SW480 (cell line): Measurements from ENCODE around the gene MRPL55.

Experiments used
- DNase-seq: peaks from one replicate; pipeline ENCODE4 v3.0.0-alpha.2; 2016; ENCODE audit warnings: low spot score

MRPL55 gene

DNA sequence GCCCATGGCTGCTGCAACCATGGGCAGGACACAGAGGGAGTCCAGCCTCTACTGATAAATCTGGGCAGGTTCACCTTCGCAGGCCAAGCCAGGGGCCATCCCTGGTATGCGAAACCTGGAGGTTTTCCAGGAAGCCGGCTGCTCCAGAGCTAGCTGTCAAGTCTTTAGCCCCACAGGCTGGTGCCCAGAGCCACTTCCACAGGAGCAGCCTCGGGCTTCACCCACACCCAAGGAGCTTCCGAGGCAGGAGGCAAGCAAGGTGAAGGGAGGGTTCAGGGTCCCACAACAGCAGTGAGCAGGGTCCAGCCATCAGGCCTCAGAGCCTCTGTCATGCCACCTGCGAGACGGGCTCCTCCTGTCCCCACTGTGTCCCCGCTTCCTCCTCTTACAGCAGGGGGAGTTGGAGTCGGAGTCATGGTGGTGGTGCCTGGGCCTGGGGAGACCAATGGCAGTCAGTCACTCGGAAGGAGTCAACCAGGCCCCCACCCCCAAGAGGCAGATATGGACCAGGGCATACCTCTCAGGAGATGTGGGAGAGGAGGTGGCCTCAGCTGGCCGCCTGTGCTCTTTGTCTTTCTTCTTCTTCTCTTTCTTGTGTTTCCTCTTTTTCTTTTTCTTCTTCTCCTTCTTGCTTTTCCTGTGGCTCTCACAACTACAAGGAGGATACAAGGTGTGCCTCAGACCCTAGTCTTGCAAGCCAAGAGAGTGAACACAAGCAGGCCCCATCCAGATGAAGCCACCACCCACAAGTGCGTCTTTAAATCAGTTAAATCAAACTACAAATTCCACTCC, 8.1 kb downstream of the MRPL55 start:
- DNase-seq = no peak

DNA sequence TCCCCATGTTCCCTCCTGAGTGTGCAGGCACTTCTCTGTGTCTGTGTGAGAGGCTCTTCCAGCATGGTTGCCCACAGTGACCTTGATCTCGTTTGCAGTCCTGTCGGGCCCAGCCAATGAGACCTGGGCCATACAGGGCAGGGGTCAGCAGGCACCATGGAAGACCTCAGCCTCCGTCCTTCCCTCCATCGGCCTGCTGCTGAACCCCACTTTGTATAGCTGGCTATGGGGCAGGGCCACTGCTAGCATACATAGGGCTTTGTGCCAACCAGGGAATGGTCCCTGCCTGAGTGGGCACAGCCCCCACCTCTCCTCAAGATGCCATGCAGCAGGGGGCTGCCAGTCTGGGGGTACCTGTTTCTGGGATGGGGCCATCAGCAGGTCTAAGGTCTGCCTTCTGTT, 9.8 kb downstream of the MRPL55 start:
- DNase-seq = no peak

DNA sequence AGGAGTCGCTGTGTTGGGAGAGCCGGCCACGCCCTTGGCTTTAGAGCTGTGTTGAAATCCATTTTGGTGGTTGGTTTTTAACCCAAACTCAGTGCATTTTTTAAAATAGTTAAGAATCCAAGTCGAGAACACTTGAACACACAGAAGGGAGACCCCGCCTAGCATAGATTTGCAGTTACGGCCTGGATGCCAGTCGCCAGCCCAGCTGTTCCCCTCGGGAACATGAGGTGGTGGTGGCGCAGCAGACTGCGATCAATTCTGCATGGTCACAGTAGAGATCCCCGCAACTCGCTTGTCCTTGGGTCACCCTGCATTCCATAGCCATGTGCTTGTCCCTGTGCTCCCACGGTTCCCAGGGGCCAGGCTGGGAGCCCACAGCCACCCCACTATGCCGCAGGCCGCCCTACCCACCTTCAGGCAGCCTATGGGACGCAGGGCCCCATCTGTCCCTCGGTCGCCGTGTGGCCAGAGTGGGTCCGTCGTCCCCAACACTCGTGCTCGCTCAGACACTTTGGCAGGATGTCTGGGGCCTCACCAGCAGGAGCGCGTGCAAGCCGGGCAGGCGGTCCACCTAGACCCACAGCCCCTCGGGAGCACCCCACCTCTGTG, 10.7 kb downstream of the MRPL55 start:
- DNase-seq = no peak

DNA sequence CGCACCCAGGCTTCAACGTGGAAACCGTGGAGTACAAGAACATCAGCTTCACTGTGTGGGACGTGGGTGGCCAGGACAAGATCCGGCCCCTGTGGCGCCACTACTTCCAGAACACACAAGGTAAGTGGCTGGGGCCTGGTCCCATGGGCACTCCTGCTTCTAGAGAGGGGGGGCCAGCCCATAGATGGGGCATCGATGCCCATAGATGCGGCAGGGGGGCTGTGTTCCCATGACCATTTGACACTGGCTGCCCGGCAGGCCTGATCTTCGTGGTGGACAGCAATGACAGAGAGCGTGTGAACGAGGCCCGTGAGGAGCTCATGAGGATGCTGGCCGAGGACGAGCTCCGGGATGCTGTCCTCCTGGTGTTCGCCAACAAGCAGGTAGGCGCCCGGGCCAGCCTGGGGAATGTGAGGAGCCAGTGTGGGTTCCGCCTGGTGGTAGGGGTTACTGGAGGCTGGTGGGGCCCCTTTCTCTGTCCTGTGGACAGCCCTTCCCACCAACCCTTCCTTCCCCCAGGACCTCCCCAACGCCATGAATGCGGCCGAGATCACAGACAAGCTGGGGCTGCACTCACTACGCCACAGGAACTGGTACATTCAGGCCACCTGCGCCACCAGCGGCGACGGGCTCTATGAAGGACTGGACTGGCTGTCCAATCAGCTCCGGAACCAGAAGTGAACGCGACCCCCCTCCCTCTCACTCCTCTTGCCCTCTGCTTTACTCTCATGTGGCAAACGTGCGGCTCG, 11.6 kb downstream of the MRPL55 start:
- DNase-seq = no peak

DNA sequence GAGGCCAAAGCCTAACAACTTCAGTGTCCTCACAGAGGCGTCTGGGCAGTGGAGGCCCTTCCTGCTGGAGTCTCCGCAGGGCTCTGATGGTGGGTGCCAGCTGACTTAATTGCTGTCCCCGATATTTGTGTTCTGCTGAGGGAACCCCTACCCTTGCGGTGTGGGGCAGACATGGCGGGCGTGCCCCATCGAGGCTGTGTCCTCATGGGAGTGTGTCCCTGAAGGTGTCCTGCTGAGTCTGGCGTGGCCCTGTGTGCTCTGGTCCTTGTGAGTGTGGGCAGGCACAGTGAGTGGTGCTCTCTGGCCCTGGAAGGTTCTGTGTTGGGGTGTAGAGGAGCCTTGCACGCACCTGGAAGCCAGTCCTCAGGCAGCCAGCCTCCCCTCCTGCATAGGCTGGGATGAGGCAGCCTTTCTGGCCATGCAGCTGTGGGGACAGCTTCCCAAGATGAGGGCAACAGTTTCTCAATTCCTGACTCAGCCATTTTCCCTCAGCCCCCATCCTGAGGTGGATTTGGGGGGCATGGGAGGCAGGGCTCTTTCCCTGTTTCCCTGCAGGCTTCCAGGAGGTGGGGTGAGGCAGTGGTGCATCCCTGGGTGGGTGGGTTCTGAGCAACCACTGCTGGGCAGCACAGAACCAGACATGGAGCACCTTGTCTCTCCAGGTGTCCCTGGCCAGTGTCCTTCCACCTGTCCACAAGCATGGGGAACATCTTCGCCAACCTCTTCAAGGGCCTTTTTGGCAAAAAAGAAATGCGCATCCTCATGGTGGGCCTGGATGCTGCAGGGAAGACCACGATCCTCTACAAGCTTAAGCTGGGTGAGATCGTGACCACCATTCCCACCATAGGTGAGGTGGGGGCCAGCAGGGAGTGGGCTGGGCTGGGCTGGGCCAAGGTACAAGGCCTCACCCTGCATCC, 12.4 kb downstream of the MRPL55 start:
- no peak for DNase-seq

DNA sequence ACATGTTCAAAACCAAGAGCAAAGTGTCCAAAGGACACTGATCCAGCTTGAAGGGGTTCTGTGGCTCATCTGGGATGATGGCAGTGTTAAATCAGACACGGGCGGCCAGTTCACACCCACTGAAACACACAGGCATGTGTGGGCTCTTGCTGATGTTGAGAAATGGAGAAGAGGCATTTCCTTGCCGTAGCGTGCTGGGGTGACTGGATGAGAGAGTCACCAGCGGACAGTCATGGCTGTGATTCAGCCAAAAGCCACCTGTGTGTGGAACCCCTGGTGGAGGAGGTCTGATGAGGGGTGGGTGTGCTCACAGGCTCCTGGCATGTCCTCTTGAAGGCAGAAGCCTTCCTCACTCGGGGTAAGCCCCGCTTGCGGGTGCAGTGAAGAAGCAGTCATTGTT, 13.2 kb downstream of the MRPL55 start:
- DNase-seq = no peak

DNA sequence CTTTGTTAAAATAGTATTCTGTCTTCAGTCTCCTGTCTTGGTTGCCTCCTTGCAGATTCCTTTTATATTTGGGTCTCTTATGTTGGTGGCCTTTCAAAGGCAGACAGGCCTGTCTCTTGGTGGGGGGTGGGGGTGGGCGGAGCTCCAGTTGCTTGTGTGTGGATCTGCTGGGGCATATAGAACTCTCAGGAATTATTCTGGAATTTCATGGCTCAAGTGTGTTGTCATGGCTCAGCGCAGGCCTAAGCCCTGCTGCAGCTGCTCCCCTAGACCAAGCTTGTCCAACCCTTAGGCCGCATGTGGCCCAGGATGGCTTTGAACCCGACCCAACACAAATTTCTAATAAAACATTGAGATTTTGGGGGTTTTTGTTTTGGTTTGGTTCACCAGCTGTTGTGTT, 13.9 kb downstream of the MRPL55 start:
- no peak for DNase-seq

DNA sequence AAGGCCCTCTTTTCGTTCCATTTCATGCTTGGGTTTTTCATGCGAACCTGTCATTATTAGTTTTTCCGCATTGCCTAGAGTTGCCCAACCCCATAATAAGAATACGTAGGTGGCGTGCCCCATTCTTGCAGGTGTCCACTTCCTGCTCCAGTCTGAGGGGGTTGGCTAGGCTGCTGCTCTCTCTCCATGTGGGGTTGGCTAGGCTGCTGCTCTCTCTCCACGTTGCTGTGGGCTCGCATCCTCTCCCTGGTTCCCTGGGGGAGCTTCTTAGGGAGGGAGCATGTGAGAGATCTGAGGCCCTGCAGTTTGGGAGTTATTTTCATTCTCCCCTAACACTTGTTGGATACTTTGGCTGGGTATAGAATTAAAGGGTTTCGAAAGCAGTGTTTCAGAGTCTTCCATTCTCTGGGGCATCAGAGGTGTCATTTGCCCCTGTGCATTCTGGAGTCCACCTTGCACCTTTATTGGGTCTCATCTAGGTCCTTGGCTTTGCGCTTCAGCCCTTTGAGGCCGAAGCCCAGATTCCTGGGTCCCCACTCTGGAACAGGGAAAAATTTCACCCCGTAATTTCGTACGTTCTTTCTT, 14.6 kb downstream of the MRPL55 start:
- no peak for DNase-seq

DNA sequence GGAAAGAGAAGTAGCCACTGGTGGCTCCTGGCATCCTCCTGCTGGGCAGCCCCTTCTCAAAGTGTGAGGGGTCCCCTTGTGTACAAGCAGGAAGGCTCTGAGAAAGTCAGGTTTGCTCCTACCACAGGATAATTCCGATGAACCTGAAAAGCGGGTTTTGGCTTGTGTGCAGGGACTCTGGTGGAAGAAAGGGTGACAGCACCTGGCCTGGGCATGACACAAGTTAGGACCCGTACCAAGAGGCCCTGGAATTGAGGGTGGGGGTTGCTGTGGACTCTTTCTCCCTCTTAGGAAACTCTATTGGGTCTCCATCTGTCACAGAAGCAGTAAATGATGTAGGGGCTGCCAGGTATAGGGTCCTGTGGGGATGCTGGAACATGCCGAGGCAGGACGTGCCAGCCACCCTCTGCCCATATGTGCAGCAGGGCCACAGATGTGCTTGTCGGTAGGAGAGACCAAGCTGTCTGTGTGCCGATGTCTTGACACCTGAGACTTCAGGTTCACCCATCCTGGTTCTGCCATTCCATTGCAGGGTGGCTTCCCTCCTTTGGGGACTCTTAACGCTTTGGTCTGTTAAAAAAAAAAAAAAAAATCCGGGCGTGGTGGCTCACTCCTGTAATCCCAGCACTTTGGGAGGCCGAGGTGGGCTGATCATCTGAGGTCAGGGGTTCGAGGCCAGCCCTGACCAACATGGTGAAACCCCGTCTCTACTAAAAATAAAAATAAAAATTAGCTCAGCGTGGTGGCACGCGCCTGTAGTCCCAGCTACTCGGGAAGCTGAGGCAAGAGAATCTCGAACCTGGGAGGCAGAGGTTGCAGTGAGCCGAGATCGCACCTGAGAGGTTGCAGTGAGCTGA, 15.8 kb downstream of the MRPL55 start:
- no peak for DNase-seq

DNA sequence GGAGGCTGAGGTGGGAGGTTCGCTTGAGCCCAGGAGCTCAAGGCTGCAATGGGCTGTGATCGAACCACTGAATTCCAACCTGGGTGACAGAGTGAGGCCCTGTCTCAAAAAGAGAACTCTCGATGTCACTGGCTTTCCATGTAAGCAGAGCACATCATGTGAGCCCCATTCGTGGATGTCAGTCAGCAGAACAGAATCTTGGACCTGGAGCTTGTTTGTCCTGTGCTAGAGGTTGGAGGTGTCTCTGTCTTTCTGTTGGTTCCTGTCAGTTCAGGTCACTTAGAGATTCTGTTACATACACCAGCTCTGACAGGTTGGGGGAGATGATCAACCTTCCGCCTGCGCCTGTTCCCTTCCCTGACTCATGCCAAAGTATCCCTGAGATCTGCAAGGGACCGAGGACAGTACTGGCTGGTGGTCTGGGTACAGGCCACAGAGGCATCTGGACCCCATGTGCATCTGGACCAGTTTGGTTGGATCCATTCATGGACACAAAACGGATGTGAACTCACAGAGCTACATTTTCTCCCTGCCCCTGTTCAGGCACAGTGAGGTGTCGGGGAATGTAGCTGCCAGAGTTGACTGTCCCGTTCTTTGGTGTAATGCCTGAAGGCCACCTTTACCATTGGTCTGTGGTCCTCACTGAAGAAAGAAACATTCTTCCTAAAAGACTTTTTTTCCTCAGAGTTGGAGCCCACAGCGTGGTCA, 16.6 kb downstream of the MRPL55 start:
- DNase-seq = no peak

DNA sequence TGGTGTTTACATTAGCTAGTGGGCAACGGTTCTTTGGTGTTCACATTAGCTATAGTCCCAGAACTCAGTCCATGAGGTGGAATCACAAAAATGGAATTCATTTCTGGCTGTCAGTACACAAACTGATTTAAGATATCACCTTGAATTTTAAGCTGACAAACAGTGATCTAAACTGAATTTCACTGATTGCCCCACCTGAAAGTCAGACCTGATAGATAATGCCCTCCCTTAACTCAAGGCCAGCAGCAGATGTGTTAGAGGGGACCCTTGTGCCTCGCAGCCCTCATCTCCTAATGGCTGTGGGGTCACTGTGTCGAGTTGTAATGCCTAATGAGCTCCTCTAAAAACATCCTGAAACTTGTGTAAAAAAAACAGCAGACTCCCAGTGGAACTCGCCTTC, 18.0 kb downstream of the MRPL55 start:
- no peak for DNase-seq

DNA sequence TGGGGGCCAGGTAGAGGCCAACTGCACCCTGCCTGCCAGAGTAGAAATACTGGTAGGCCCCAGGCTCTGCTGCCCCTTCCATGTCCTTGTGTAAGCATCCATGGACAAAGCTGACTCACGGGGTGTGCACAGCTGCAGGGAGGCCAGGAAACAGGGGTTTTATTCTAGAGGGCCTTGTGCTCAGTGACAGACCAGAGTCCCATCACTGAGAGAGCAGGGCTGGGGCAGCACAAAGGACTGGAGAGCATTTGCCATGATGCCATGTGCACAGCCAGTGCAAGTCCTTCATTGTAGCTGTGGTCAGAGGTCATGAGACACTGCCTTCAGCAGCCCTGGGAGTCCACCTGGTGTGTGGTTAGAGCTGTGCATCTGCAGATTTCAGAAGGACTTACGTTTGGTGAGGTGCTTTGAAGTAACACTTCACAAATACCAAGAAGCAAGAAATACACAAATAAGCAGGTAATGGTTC, 18.5 kb downstream of the MRPL55 start:
- no peak for DNase-seq

DNA sequence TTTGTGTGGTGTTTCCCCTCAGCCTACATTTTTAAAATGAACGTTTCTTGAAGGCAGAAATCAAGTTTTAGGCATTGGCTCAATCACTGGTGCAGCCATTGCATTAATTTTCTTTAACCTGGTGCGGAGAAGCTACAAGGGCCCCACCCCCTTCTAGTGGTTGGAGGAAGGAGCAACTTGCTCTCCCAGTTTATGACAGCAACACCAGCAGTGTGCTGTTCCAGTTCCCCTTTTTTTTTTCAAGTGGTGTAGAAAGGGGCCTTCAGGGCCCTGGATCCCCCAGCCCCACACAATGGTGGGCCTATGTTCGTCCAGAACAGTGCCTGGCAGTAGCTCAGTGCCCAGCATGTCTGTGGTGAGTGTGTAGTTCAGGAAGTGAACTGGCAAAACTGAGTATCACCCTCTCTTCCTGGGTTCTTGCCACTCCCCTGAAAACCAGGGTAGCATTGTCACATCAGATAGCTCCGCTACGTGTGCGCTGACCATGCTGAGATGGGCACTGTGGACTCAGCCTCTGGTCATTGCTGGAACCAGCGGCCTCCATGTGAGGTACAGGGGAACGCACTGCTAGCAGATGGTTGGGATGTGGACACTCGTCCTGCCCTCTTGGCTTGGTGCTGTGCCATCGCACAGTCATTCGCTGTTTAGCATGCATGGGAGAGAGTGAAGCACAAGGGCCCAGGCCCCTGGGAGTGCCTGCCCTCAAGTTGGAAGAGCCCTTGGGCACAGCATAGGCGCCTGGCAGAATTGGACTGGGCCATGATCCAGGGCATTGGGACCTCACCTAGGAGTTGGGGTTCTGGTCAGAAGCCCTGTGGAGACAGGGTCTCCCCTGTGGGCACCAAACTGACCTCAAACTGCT, 19.3 kb downstream of the MRPL55 start:
- no peak for DNase-seq

DNA sequence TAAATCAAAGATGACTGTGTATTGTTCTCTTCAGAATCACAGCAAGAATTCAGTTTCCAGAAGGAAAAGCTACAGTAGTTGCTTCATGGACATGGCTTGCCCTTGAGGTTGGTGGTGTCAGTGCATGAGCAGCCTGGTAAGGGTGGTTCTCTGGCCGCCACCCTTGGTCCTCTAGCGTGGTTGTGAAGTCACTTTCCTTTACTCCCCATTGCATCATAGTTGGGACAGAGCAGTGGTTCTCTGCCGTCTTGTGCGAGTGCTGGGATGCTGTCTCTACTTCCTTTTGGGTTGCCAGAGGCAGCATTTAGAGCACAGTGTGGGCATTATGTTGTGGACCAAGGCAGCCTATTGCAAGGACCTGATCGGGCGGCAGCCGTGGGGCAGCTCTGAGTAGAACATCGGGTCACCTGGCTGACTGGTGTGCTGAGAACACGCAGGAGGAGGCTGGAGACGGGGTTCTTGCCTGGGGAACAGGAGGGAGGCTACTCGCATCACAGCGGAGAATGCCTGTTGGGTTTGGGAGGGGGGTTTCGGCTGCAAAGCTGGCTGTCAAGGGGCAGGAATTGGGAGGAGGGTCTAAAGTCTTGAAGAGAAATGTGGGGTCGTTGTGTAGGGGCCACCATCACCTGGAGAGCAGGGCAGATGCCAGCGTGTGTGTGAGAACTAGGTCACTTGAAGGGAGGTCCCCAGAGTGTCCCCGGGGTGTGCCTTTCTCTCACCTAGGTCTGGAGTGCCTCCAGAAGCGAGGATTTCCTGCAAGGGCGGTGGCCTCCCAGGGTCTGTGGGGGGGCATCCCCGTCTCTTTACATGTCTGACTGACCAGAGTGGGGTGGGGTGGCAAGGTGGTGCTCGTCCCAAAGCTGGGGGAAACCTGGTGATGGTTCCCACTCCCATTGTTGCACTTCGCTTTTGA, 20.3 kb downstream of the MRPL55 start:
- DNase-seq = no peak

DNA sequence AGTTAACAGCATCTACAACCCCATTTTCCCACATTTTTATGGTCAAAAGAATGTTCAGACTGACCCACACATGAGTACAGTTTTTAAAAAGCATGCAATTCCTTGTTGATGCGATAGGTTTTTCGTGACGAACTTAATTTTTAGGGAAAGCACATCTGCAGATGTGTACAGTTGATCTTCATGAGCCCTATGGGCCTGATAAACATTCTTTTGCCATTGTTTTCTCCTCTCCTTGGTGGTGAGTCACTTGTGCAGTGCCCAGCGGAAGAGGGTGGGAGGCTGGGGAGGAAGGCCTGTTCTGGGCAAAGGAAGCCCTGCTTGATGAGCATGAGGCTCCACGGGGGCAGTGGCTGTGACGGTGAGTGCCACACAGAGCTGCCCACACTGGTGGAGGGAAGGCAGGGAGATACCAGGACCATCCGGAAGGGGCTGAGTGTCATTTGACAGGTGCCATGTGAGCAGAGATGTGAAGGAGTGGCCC, 21.3 kb downstream of the MRPL55 start:
- DNase-seq = no peak

DNA sequence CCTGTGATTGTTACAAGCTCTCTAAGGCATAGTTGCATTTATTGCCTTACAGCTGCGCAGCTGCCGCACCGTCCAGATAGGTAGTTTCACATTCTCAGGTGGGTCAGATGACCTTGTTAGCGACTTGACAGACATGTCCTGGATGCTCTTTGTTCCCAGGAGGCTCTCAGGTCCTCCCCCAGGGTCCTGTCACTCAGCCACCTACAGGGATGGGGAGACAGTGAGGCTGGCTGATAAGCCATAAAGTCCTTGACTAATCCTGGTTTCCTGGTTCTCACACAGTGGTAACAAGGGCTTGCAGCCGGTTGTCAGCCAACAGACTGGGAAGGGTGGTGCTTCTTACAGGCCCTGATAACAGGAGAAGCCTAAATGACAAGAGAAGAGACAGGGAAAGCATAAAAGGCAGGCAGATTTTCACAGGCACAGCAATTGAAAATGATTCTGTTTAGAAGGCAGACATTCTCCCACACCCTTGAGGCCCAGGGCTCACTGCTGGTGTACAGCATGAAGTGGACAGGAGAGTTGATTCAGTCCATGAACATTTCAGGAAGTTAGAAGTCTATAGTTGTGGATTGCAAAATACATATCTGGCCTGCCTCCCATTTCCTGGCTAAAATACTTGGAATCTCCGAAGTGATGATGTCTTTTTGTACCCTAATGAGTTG, 23.7 kb downstream of the MRPL55 start:
- DNase-seq = no peak

DNA sequence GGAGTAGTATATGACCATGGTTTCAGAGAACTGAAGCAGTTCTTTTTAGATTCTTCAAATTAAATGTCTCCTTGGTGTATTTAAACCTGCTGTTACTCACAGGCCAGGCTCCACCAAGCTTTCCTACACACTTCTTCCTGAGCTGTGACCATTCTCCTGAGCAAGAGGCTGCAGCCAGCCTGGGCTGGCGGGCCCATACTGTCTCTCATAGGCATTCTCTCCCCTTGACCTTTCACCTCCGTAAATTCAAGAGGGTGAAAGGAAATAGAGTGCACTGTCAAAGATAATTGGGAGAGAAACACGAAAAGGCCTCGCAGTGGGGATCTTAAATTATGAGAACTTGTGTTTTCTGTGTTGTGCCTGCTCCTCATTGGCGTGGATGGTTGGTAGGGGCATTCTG, 24.3 kb downstream of the MRPL55 start:
- no peak for DNase-seq
